ENCODE data around the gene ROPN1L. TPM values are rescaled to one million over a fixed set of nuclear protein-coding genes. Genes with fewer than 3 reads are reported as not detected.

The ROPN1L gene
- total and polyA plus RNA-seq, 2 of the 4 experiments (the other 2 are of a cell fraction), result 0.34 to 0.36 TPM

DNA sequence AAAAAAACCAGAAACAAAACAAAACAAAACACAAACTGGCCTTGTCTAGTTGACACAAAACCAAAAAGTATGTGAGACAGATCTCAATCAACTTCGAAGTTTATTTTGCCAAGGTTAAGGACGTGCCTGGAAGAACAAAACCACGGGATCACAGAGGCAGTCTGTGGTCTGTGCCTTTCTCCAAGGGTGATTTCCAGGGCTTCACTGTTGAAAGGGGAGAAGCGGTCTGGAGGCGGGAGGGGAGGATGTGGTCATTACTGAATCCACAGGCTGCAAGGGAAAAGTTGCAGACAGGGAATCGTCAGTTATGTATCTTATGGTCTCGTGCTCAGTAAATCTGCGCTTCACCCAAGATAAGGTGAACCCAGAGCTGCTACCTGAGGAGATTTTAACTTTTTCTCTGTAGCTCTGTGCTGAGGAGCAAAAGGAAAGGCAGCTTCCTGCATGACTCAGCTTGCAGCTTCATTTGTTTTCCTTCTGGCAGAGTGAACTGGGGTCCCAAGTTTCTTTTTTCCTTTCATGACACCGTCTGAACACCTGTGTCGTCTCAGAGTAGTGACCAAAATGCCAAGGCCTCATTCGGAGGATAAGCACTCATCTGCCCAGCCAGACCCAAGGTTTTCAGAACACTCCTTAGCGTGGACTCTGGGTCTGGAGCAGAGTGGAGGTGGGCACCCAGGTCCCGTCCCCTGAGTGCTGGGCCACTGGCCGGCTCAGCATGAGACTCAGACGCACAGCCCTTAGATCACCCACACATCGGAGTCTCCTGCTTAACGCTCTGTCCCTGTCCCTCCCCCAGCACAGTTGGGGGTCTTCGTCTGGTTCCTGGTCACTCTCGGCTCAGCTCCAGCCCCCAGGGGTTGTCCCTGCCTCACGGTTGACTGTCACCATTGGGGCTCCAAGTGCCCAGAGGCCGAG, 25.9 kb downstream of the ROPN1L start:
- peak overlapping the region; percentile 6; the same call in 1 of the 2 replicates for H3K23ac ChIP-seq (ENCODE audit: low read depth, low read length)
- H3K4ac ChIP-seq (ENCODE audit: low read depth, low read length), result peak overlapping the region; percentile 49
- ATAC-seq (ENCODE audit: low read depth) (peak; percentile 83), DNase-seq (peak; percentile 79)
- H2BK120ac ChIP-seq (ENCODE audit: low read depth, low read length), result peak overlapping the region; percentile 46
- H2BK20ac ChIP-seq (ENCODE audit: low read depth, low read length), result peak overlapping the region; percentile 47
- peak overlapping the region; percentile 63 for H4K5ac ChIP-seq (ENCODE audit: low read depth, low read length)
- peak overlapping the region; percentile 52; the same call in 1 of the 2 replicates for H2AK5ac ChIP-seq (ENCODE audit: low read depth, low read length)
- H4K91ac ChIP-seq (ENCODE audit: insufficient read depth, low read depth, low read length), result peak overlapping the region; percentile 23
- in situ Hi-C loops (cut with MboI; ENCODE audit: low sequenced_read_pairs) (loop anchor here (25.0 kb wide), 1 partner anchor 95 kb away; the partner anchor contains the start of gene ANKRD33B), dilution Hi-C loops (cut with HindIII; ENCODE audit: low sequenced_read_pairs, unreplicated experiment) (no loop called here), intact Hi-C loops (cut with micrococcal nuclease) (no loop called here)
- H2AFZ ChIP-seq (replicated peaks; ENCODE audit: low read length, poor library complexity), result peak overlapping the region; percentile 38
- no peaks in the 10 kb centered on the region for H3K36me3 ChIP-seq (ENCODE audit: control insufficient read depth, insufficient read depth, low read length)
- peak overlapping the region; percentile 72 for H3K18ac ChIP-seq (ENCODE audit: low read depth, low read length)
- 35% methylated on average over 8 of the region's 21 CpGs; no CpG with 5 or more reads in 1 of the 2 experiments for WGBS, 2 experiments (ENCODE audit: extremely low coverage in 2 of 2, insufficient read length in 1 of 2)
- H3K4me3 ChIP-seq (ENCODE audit: insufficient read depth, low read depth, low read length), result no peak overlapping the region
- peak overlapping the region; percentile 19 for H2BK5ac ChIP-seq (ENCODE audit: low read depth, low read length, poor library complexity, severe bottlenecking)
- ChIA-PET POLR2A (ENCODE audit: unreplicated experiment) (no interaction called here), CTCF (no interaction called here)
- H3K56ac ChIP-seq (ENCODE audit: extremely low read depth, insufficient read depth, low read length), result no peak overlapping the region
- H2AK9ac ChIP-seq (replicated peaks; ENCODE audit: low read depth, low read length, poor library complexity), result peak overlapping the region; percentile 47
- peak overlapping the region; percentile 66 for H3K4me2 ChIP-seq (ENCODE audit: low read depth, low read length)
- peaks cover 4% of the 10 kb centered on the region; the same call in 1 of the 2 replicates for H3K27me3 ChIP-seq (ENCODE audit: control insufficient read depth, insufficient read depth, low read length)
- H3K14ac ChIP-seq (replicated peaks; ENCODE audit: low read depth, low read length), result peak overlapping the region; percentile 31
- peak overlapping the region; percentile 5; the same call in 1 of the 2 replicates for H3K27ac ChIP-seq (ENCODE audit: insufficient read depth, low read length)
- H4K8ac ChIP-seq (ENCODE audit: low read depth in 2 of 2, low read length in 2 of 2), result peak overlapping the region; percentile 8 to 33; a peak in 3 of 4 replicates
- no TSS peak for BruUV-seq (replicated peaks)
- no peak overlapping the region for H3K9ac ChIP-seq (ENCODE audit: low read depth, low read length)
- peak overlapping the region; percentile 13; the same call in 2 of the 3 replicates for H2BK15ac ChIP-seq (ENCODE audit: low read depth, low read length)
- peaks cover 12% of the 10 kb centered on the region for H3K4me1 ChIP-seq (ENCODE audit: control insufficient read depth, insufficient read depth, low read length)
- no peaks in the 10 kb centered on the region for H3K9me3 ChIP-seq (ENCODE audit: control insufficient read depth, insufficient read depth, low read length)
- no peaks in the 10 kb centered on the region for H4K20me1 ChIP-seq (ENCODE audit: insufficient read depth, low read length)
- H3K79me1 ChIP-seq (ENCODE audit: low read depth in 1 of 2, low read length in 2 of 2), result no peaks in the 10 kb centered on the region
- peaks cover 4% of the 10 kb centered on the region; the same call in 1 of the 2 replicates for H3K9me1 ChIP-seq (ENCODE audit: insufficient read depth, low read length)
- peak; percentile 32; the same call in 1 of the 2 replicates for TF ChIP-seq BHLHE40 (IDR thresholded peaks at IDR 0.05; ENCODE audit: low read depth, low read length)
- TF ChIP-seq MXI1 (IDR thresholded peaks at IDR 0.05; ENCODE audit: borderline replicate concordance, low read depth, low read length), result no peak
- TF ChIP-seq, protein P1, sequence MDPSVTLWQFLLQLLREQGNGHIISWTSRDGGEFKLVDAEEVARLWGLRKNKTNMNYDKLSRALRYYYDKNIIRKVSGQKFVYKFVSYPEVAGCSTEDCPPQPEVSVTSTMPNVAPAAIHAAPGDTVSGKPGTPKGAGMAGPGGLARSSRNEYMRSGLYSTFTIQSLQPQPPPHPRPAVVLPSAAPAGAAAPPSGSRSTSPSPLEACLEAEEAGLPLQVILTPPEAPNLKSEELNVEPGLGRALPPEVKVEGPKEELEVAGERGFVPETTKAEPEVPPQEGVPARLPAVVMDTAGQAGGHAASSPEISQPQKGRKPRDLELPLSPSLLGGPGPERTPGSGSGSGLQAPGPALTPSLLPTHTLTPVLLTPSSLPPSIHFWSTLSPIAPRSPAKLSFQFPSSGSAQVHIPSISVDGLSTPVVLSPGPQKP (IDR thresholded peaks at IDR 0.05; ENCODE audit: borderline replicate concordance, low read depth, low read length), result no peak
- TF ChIP-seq RFX5 (IDR thresholded peaks at IDR 0.05; ENCODE audit: low read depth, low read length), result no peak
- TF ChIP-seq, protein P2, sequence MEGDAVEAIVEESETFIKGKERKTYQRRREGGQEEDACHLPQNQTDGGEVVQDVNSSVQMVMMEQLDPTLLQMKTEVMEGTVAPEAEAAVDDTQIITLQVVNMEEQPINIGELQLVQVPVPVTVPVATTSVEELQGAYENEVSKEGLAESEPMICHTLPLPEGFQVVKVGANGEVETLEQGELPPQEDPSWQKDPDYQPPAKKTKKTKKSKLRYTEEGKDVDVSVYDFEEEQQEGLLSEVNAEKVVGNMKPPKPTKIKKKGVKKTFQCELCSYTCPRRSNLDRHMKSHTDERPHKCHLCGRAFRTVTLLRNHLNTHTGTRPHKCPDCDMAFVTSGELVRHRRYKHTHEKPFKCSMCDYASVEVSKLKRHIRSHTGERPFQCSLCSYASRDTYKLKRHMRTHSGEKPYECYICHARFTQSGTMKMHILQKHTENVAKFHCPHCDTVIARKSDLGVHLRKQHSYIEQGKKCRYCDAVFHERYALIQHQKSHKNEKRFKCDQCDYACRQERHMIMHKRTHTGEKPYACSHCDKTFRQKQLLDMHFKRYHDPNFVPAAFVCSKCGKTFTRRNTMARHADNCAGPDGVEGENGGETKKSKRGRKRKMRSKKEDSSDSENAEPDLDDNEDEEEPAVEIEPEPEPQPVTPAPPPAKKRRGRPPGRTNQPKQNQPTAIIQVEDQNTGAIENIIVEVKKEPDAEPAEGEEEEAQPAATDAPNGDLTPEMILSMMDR (conservative IDR thresholded peaks at IDR 0.05; ENCODE audit: low read depth, low read length), result no peak
- TF ChIP-seq MAZ (IDR thresholded peaks at IDR 0.05; ENCODE audit: borderline replicate concordance, low read depth, low read length), result peak; percentile 26; the same call in 1 of the 2 replicates
